GM23338 (cell line): ENCODE data around the gene HES3.

ENCODE experiments used
- CREB1 ChIP-seq: fragments of 250-450 bp; sonication (Bioruptor Pico); IDR thresholded peaks from 2 replicates; pipeline ENCODE4 v1.5.0; 2020; ENCODE audit warnings: low read depth, mild to moderate bottlenecking, moderate library complexity
- EZH2 ChIP-seq: fragments of 200-600 bp; sonication (generic); IDR thresholded peaks from one replicate; pipeline ENCODE4 v1.8.0; 2017; ENCODE audit warnings: antibody characterized with exemption, mild to moderate bottlenecking, low read depth; ENCODE audit not compliant: unreplicated experiment
- EZH2phosphoT487 ChIP-seq: fragments of 200-600 bp; sonication (generic); IDR thresholded peaks from one replicate; pipeline ENCODE4 v1.8.1; 2018; ENCODE audit warnings: antibody characterized with exemption; ENCODE audit not compliant: unreplicated experiment
- JUNB ChIP-seq: IDR thresholded peaks from one replicate; pipeline ENCODE4 v1.6.1; 2016; ENCODE audit warnings: antibody characterized with exemption; ENCODE audit not compliant: unreplicated experiment
- POLR2AphosphoS5 ChIP-seq: IDR thresholded peaks from 2 replicates; pipeline ENCODE4 v1.6.1; 2016; ENCODE audit warnings: antibody characterized with exemption, low read depth
- TF ChIP-seq, protein P1 (sequence below), 2 experiments: fragments of 200-600 bp in 1 of 2; sonication (generic) in 1 of 2; conservative IDR thresholded peaks; 2 replicates each; pipeline versions ENCODE4 v1.5.1 to v1.6.1; 2016 to 2017; ENCODE audit warnings: antibody characterized with exemption in 2 of 2, low read depth in 2 of 2, mild to moderate bottlenecking in 2 of 2, moderate library complexity in 1 of 2
- TF ChIP-seq, protein P2 (sequence below): IDR thresholded peaks from one replicate; pipeline ENCODE4 v1.6.1; 2018; ENCODE audit warnings: antibody characterized with exemption; ENCODE audit not compliant: unreplicated experiment
- TF ChIP-seq, protein P3 (sequence below): IDR thresholded peaks from 2 replicates; pipeline ENCODE4 v1.6.1; 2016; ENCODE audit warnings: antibody characterized with exemption

DNA sequence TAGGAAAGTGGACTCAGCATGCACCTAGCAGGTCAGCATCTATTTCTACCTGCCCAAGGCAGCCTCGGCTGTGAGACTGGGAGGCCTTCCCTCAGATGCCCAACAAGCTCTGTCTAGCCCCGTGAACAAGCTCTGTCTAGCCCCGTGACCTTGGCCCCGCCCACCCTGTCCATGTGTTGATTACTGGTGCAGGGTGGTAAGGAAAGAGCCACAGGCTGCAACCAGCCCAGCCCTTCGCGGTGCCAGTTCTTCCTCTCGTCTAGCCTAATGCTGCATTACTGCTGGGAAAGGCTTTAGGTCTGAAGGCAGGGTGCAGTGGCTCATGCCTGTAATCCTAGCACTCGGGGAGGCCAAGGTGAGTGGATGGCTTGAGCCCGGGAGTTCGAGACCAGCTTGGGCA is 14.7 kb downstream of the HES3 start:
- TF ChIP-seq, protein P1, sequence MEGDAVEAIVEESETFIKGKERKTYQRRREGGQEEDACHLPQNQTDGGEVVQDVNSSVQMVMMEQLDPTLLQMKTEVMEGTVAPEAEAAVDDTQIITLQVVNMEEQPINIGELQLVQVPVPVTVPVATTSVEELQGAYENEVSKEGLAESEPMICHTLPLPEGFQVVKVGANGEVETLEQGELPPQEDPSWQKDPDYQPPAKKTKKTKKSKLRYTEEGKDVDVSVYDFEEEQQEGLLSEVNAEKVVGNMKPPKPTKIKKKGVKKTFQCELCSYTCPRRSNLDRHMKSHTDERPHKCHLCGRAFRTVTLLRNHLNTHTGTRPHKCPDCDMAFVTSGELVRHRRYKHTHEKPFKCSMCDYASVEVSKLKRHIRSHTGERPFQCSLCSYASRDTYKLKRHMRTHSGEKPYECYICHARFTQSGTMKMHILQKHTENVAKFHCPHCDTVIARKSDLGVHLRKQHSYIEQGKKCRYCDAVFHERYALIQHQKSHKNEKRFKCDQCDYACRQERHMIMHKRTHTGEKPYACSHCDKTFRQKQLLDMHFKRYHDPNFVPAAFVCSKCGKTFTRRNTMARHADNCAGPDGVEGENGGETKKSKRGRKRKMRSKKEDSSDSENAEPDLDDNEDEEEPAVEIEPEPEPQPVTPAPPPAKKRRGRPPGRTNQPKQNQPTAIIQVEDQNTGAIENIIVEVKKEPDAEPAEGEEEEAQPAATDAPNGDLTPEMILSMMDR (conservative IDR thresholded peaks at IDR 0.05; ENCODE audit: low read depth in 2 of 2) = no peak
- TF ChIP-seq POLR2AphosphoS5 (no peak), EZH2 (no peak), CREB1 (CRISPR knock-in tag) (no peak), EZH2phosphoT487 (no peak), JUNB (no peak)
- TF ChIP-seq, protein P2, sequence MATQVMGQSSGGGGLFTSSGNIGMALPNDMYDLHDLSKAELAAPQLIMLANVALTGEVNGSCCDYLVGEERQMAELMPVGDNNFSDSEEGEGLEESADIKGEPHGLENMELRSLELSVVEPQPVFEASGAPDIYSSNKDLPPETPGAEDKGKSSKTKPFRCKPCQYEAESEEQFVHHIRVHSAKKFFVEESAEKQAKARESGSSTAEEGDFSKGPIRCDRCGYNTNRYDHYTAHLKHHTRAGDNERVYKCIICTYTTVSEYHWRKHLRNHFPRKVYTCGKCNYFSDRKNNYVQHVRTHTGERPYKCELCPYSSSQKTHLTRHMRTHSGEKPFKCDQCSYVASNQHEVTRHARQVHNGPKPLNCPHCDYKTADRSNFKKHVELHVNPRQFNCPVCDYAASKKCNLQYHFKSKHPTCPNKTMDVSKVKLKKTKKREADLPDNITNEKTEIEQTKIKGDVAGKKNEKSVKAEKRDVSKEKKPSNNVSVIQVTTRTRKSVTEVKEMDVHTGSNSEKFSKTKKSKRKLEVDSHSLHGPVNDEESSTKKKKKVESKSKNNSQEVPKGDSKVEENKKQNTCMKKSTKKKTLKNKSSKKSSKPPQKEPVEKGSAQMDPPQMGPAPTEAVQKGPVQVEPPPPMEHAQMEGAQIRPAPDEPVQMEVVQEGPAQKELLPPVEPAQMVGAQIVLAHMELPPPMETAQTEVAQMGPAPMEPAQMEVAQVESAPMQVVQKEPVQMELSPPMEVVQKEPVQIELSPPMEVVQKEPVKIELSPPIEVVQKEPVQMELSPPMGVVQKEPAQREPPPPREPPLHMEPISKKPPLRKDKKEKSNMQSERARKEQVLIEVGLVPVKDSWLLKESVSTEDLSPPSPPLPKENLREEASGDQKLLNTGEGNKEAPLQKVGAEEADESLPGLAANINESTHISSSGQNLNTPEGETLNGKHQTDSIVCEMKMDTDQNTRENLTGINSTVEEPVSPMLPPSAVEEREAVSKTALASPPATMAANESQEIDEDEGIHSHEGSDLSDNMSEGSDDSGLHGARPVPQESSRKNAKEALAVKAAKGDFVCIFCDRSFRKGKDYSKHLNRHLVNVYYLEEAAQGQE = no peak
- TF ChIP-seq, protein P3, sequence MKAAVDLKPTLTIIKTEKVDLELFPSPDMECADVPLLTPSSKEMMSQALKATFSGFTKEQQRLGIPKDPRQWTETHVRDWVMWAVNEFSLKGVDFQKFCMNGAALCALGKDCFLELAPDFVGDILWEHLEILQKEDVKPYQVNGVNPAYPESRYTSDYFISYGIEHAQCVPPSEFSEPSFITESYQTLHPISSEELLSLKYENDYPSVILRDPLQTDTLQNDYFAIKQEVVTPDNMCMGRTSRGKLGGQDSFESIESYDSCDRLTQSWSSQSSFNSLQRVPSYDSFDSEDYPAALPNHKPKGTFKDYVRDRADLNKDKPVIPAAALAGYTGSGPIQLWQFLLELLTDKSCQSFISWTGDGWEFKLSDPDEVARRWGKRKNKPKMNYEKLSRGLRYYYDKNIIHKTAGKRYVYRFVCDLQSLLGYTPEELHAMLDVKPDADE = no peak
